K562 (cell line): Measurements from ENCODE around the gene MAK. TPM values are rescaled to one million over a fixed set of nuclear protein-coding genes. Genes with fewer than 3 reads are reported as not detected.
A peak's percentile ranks its signal among the peaks of the same experiment; 100 is the strongest.

ENCODE experiments used
- ARID2 ChIP-seq: fragments of 450-650 bp; IDR thresholded peaks from 2 replicates; pipeline ENCODE4 v1.6.1; 2017; ENCODE audit warnings: antibody characterized with exemption, mild to moderate bottlenecking
- COPS2 ChIP-seq: fragments of 450-650 bp; conservative IDR thresholded peaks from 2 replicates; pipeline ENCODE4 v1.6.1; 2016; ENCODE audit warnings: mild to moderate bottlenecking, moderate library complexity
- CREBBP ChIP-seq: IDR thresholded peaks from one replicate; pipeline ENCODE4 v1.6.1; 2012; ENCODE audit warnings: low read depth, mild to moderate bottlenecking, control low read depth, inconsistent platforms, low read length
- FOXJ3 ChIP-seq: sonication (generic); formaldehyde crosslinking; IDR thresholded peaks from 2 replicates; pipeline ENCODE4 v1.4.0; 2020; ENCODE audit warnings: mild to moderate bottlenecking, missing genetic modification reagents
- HLTF ChIP-seq: fragments of 450-650 bp; IDR thresholded peaks from 2 replicates; pipeline ENCODE4 v1.6.1; 2016
- ILF3 ChIP-seq: fragments of 450-650 bp; IDR thresholded peaks from 2 replicates; pipeline ENCODE4 v1.6.1; 2018; ENCODE audit warnings: antibody characterized with exemption, mild to moderate bottlenecking, moderate library complexity, borderline replicate concordance
- MED1 ChIP-seq: sonication (generic); formaldehyde crosslinking; IDR thresholded peaks from 2 replicates; pipeline ENCODE4 v1.8.1; 2023; ENCODE audit warnings: missing genetic modification reagents, borderline replicate concordance
- MXI1 ChIP-seq: IDR thresholded peaks from 2 replicates; pipeline ENCODE4 v1.6.1; 2011; ENCODE audit warnings: low read depth, mild to moderate bottlenecking, improper control_type of control experiment, low read length
- PTBP1 ChIP-seq: fragments of 200-400 bp; formaldehyde crosslinking; IDR thresholded peaks from 2 replicates; pipeline ENCODE4 v1.6.1; 2017; ENCODE audit warnings: low read depth, low read length
- PTTG1 ChIP-seq: fragments of 450-650 bp; IDR thresholded peaks from 2 replicates; pipeline ENCODE4 v1.6.1; 2016; ENCODE audit warnings: low read depth, mild to moderate bottlenecking, missing genetic modification characterization, missing compliant biosample characterization
- RBBP5 ChIP-seq: fragments of 200-600 bp; sonication (generic); IDR thresholded peaks from 2 replicates; pipeline ENCODE4 v1.6.1; 2012; ENCODE audit warnings: borderline replicate concordance, mild to moderate bottlenecking, low read length, control low read depth, inconsistent platforms; ENCODE audit not compliant: insufficient read depth, poor library complexity, severe bottlenecking
- SOX6 ChIP-seq: fragments of 450-650 bp; IDR thresholded peaks from 2 replicates; pipeline ENCODE4 v1.6.1; 2014; ENCODE audit warnings: mild to moderate bottlenecking
- TAF15 ChIP-seq: fragments of 200-400 bp; formaldehyde crosslinking; IDR thresholded peaks from 2 replicates; pipeline ENCODE4 v1.6.1; 2017; ENCODE audit warnings: mild to moderate bottlenecking, low read depth, low read length, moderate library complexity
- TAL1 ChIP-seq: fragments of 450-650 bp; IDR thresholded peaks from 2 replicates; pipeline ENCODE4 v1.6.1; 2016; ENCODE audit warnings: mild to moderate bottlenecking
- TOE1 ChIP-seq, 2 experiments: fragments of 450-650 bp in 1 of 2; sonication (generic) in 1 of 2; formaldehyde crosslinking in 1 of 2; IDR thresholded peaks; 2 replicates each; pipeline versions ENCODE4 v1.7.1 to v1.8.0; 2016 to 2022; ENCODE audit warnings: borderline replicate concordance in 2 of 2, mild to moderate bottlenecking in 2 of 2, antibody characterized with exemption in 1 of 2, inconsistent platforms in 1 of 2, low read depth in 1 of 2, missing genetic modification reagents in 1 of 2, moderate library complexity in 1 of 2
- ZC3H4 ChIP-seq: sonication (generic); formaldehyde crosslinking; IDR thresholded peaks from 2 replicates; pipeline ENCODE4 v1.9.0; 2021; ENCODE audit warnings: missing genetic modification reagents, borderline replicate concordance
- ZFP30 ChIP-seq: fragments of 250-450 bp; sonication (Bioruptor Pico); IDR thresholded peaks from 2 replicates; pipeline ENCODE4 v1.8.0; 2022; ENCODE audit warnings: moderate library complexity, mild to moderate bottlenecking, inconsistent platforms, borderline replicate concordance
- ZFP36 ChIP-seq: fragments of 150-350 bp; IDR thresholded peaks from 2 replicates; pipeline ENCODE4 v1.6.1; 2018; ENCODE audit warnings: low read length, low read depth; ENCODE audit not compliant: partially characterized antibody
- ZNF444 ChIP-seq: fragments of 250-450 bp; sonication (Bioruptor Pico); IDR thresholded peaks from 2 replicates; pipeline ENCODE4 v1.4.0; 2020; ENCODE audit warnings: mild to moderate bottlenecking, moderate library complexity
- polyA plus RNA-seq, 8 experiments: library from polyadenylated mRNA; depleted of rRNA in 4 of 8; stranded (reverse) in 5 of 8; unstranded in 3 of 8; fragments of >200 nt; fragmentation: Nextera tagmentation in 2 of 8; fragmentation: Illumina TruSeq in 1 of 8; extraction: Ambion mirVana in 2 of 8; extraction: Trizol in 1 of 8; gene quantifications; 2 replicates each; pipeline versions ENCODE4 v1.2.1 to v1.2.3, GENCODE V29; 2011 to 2014; ENCODE audit warnings: inconsistent platforms in 1 of 8, missing spikeins in 1 of 8
- total RNA-seq, 7 experiments: library from RNA; depleted of rRNA in 6 of 7; stranded (reverse); fragments of >200 nt in 6 of 7; fragmentation: Illumina TruSeq in 2 of 7; extraction: Trizol in 2 of 7; gene quantifications; 2 replicates each; pipeline versions ENCODE4 v1.2.1 to v1.2.3, GENCODE V29; 2011 to 2021; ENCODE audit warnings: low replicate concordance in 1 of 7
- TF ChIP-seq, protein P1 (sequence below): sonication (generic); formaldehyde crosslinking; IDR thresholded peaks from 2 replicates; pipeline ENCODE4 v1.8.0; 2023; ENCODE audit warnings: missing genetic modification reagents, mild to moderate bottlenecking, borderline replicate concordance
- TF ChIP-seq, protein P2 (sequence below): fragments of 450-650 bp; formaldehyde crosslinking; IDR thresholded peaks from 2 replicates; pipeline ENCODE4 v1.4.0; 2022; ENCODE audit warnings: missing genetic modification characterization
- TF ChIP-seq, protein P3 (sequence below): fragments of 450-650 bp; conservative IDR thresholded peaks from 2 replicates; pipeline ENCODE4 v1.6.1; 2016; ENCODE audit warnings: missing genetic modification characterization, low read depth, mild to moderate bottlenecking, missing compliant biosample characterization, moderate library complexity

MAK gene
- total and polyA plus RNA-seq, 9 of the 15 experiments (the other 6 are each of a cell fraction or from before 2014, with no cell fraction given), result 0.25 to 1.1 (median 0.53) TPM

DNA sequence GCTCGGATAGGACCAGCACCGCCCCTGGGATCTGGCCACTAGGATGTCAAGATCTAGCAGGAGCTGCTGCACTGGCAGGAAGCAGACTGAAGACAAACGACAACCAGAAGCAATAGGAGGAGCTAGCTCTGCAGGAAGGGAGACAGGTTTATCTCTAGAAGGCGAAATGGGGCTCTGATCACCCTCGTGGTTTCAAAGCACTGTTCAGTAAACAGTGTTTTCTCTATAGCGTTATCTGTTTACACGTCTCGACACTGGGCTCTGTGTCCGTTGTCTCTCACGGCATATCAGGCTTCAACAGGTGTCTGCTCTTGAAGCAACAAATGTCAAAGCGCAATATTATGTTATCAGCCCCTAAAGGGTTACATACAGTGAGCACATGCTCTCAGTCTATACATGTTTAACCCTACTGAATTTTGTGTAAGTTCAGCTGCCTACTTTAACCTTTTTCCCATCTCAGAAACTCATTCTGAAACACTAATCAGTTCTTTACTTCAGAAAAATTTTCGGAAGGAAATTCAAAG is 66.9 kb downstream of the MAK start (continued):
- TF ChIP-seq, protein P1, sequence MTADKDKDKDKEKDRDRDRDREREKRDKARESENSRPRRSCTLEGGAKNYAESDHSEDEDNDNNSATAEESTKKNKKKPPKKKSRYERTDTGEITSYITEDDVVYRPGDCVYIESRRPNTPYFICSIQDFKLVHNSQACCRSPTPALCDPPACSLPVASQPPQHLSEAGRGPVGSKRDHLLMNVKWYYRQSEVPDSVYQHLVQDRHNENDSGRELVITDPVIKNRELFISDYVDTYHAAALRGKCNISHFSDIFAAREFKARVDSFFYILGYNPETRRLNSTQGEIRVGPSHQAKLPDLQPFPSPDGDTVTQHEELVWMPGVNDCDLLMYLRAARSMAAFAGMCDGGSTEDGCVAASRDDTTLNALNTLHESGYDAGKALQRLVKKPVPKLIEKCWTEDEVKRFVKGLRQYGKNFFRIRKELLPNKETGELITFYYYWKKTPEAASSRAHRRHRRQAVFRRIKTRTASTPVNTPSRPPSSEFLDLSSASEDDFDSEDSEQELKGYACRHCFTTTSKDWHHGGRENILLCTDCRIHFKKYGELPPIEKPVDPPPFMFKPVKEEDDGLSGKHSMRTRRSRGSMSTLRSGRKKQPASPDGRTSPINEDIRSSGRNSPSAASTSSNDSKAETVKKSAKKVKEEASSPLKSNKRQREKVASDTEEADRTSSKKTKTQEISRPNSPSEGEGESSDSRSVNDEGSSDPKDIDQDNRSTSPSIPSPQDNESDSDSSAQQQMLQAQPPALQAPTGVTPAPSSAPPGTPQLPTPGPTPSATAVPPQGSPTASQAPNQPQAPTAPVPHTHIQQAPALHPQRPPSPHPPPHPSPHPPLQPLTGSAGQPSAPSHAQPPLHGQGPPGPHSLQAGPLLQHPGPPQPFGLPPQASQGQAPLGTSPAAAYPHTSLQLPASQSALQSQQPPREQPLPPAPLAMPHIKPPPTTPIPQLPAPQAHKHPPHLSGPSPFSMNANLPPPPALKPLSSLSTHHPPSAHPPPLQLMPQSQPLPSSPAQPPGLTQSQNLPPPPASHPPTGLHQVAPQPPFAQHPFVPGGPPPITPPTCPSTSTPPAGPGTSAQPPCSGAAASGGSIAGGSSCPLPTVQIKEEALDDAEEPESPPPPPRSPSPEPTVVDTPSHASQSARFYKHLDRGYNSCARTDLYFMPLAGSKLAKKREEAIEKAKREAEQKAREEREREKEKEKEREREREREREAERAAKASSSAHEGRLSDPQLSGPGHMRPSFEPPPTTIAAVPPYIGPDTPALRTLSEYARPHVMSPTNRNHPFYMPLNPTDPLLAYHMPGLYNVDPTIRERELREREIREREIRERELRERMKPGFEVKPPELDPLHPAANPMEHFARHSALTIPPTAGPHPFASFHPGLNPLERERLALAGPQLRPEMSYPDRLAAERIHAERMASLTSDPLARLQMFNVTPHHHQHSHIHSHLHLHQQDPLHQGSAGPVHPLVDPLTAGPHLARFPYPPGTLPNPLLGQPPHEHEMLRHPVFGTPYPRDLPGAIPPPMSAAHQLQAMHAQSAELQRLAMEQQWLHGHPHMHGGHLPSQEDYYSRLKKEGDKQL (CRISPR knock-in tag), result no peak
- TF ChIP-seq MXI1 (peak; percentile 84), COPS2 (no peak), ARID2 (no peak), HLTF (no peak), TAL1 (peak; percentile 96), TOE1 (IDR thresholded peaks at IDR 0.05; ENCODE audit: borderline replicate concordance) (peak; percentile 66; the same call in 1 of the 2 replicates), TOE1 (CRISPR knock-in tag; IDR thresholded peaks at IDR 0.05; ENCODE audit: borderline replicate concordance, low read depth) (no peak), CREBBP (no peak), ZFP36 (no peak), ILF3 (no peak; the same call in 1 of the 2 replicates), RBBP5 (peak; percentile 44), TAF15 (no peak), ZFP30 (CRISPR knock-in tag) (no peak), ZNF444 (no peak), PTTG1 (tag) (no peak), FOXJ3 (CRISPR knock-in tag) (no peak; the same call in 1 of the 2 replicates), PTBP1 (no peak), ZC3H4 (CRISPR knock-in tag) (no peak), SOX6 (peak; percentile 99), MED1 (CRISPR knock-in tag) (no peak)
- TF ChIP-seq, protein P2, sequence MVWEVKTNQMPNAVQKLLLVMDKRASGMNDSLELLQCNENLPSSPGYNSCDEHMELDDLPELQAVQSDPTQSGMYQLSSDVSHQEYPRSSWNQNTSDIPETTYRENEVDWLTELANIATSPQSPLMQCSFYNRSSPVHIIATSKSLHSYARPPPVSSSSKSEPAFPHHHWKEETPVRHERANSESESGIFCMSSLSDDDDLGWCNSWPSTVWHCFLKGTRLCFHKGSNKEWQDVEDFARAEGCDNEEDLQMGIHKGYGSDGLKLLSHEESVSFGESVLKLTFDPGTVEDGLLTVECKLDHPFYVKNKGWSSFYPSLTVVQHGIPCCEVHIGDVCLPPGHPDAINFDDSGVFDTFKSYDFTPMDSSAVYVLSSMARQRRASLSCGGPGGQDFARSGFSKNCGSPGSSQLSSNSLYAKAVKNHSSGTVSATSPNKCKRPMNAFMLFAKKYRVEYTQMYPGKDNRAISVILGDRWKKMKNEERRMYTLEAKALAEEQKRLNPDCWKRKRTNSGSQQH (CRISPR knock-in tag), result no peak
- TF ChIP-seq, protein P3, sequence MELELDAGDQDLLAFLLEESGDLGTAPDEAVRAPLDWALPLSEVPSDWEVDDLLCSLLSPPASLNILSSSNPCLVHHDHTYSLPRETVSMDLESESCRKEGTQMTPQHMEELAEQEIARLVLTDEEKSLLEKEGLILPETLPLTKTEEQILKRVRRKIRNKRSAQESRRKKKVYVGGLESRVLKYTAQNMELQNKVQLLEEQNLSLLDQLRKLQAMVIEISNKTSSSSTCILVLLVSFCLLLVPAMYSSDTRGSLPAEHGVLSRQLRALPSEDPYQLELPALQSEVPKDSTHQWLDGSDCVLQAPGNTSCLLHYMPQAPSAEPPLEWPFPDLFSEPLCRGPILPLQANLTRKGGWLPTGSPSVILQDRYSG (tag), result no peak
